PFSK-1 (cell line): ENCODE results near the gene SFMBT2.

Source experiments
- FOXP2 ChIP-seq: optimal IDR thresholded peaks from 2 replicates; pipeline ENCODE3; 2011; ENCODE audit warnings: borderline replicate concordance, control low read depth, inconsistent platforms; ENCODE audit not compliant: insufficient read depth; ENCODE audit errors: extremely low read length, extremely low read depth
- POLR2AphosphoS5 ChIP-seq: IDR thresholded peaks from 2 replicates; pipeline ENCODE4 v1.6.1; 2012; ENCODE audit warnings: low read depth, mild to moderate bottlenecking, control low read depth, low read length, moderate library complexity
- REST ChIP-seq, 2 experiments: IDR thresholded peaks; 2 replicates each; pipeline versions ENCODE4 v1.6.1 to v1.8.0; 2011 to 2012; ENCODE audit warnings: low read depth in 2 of 2, low read length in 2 of 2, control low read depth in 1 of 2, inconsistent platforms in 1 of 2, mild to moderate bottlenecking in 1 of 2, moderate library complexity in 1 of 2; ENCODE audit not compliant: insufficient read depth in 1 of 2
- SIN3A ChIP-seq: IDR thresholded peaks from 2 replicates; pipeline ENCODE4 v1.6.1; 2012; ENCODE audit warnings: mild to moderate bottlenecking, low read length, moderate library complexity, borderline replicate concordance; ENCODE audit not compliant: insufficient read depth
- TAF1 ChIP-seq: IDR thresholded peaks from 2 replicates; pipeline ENCODE4 v1.6.1; 2012; ENCODE audit warnings: low read length, control low read depth, borderline replicate concordance; ENCODE audit not compliant: insufficient read depth

The SFMBT2 gene

GRCh38 chr10:7233259-7233991 lies 177.4 kb downstream of the SFMBT2 start:
- no peak for TF ChIP-seq REST (IDR thresholded peaks at IDR 0.05; ENCODE audit: insufficient read depth in 1 of 2, low read depth in 2 of 2, low read length in 2 of 2)
- no peak for TF ChIP-seq TAF1
- no peak for TF ChIP-seq POLR2AphosphoS5
- no peak for TF ChIP-seq FOXP2
- no peak for TF ChIP-seq SIN3A

- TF ChIP-seq TAF1 (no peak), SIN3A (no peak), REST (IDR thresholded peaks at IDR 0.05; ENCODE audit: insufficient read depth in 1 of 2, low read depth in 2 of 2, low read length in 2 of 2) (no peak), FOXP2 (no peak), POLR2AphosphoS5 (no peak)
These were observed 179.1 kb downstream of the SFMBT2 start for GRCh38 chr10:7231509-7232414.

GRCh38 chr10:7230951-7231350 lies 179.9 kb downstream of the SFMBT2 start:
- TF ChIP-seq REST (IDR thresholded peaks at IDR 0.05; ENCODE audit: insufficient read depth in 1 of 2, low read depth in 2 of 2, low read length in 2 of 2) (no peak), POLR2AphosphoS5 (no peak), SIN3A (no peak), TAF1 (no peak), FOXP2 (no peak)

GRCh38 chr10:7230036-7230435 lies 180.8 kb downstream of the SFMBT2 start:
- TF ChIP-seq SIN3A: no peak
- TF ChIP-seq POLR2AphosphoS5: no peak
- TF ChIP-seq FOXP2: no peak
- no peak for TF ChIP-seq TAF1

GRCh38 chr10:7225133-7225532 lies 185.7 kb downstream of the SFMBT2 start:
- no peak for TF ChIP-seq TAF1
- no peak for TF ChIP-seq SIN3A
- no peak for TF ChIP-seq REST (IDR thresholded peaks at IDR 0.05; ENCODE audit: insufficient read depth in 1 of 2, low read depth in 2 of 2, low read length in 2 of 2)
- no peak for TF ChIP-seq POLR2AphosphoS5
- no peak for TF ChIP-seq FOXP2
